Liver (tissue), 3 donors: ENCODE data around the gene FBXO31.

Experiments used
- NR2F2 ChIP-seq: IDR thresholded peaks from 2 replicates; pipeline ENCODE4 v1.6.1; 2016; ENCODE audit warnings: antibody characterized with exemption
- RAD21 ChIP-seq, 2 donors: IDR thresholded peaks; 2 replicates each; pipeline ENCODE4 v1.6.1; 2016; ENCODE audit warnings: antibody characterized with exemption in 2 of 2, mild to moderate bottlenecking in 2 of 2
- TF ChIP-seq, protein P1 (sequence below): fragments of 150-350 bp; IDR thresholded peaks from 2 replicates; pipeline ENCODE4 v1.5.1; 2017; ENCODE audit warnings: improper control_type of control experiment, low read depth, low read length; ENCODE audit not compliant: missing input control
- donor health status: healthy.
- donor health status: healthy.

DNA sequence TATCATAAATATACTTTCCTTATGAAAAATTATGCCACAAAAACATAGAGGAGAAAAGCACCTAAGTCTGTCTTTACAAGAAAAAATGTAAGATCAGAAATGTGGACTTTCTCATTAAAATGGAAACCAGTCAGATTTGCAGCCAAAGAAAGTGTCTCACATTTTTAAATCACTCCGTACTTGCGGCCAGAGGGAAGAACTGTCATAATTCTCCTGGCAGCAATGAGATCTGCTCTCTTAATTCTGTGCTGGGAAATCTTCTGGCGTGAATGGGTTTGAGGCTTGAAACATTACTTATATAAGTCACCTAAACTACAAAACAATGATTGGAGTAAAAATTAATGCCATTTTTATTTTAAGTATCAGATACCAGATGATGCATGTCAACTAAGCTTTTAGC lies 77.1 kb downstream of the FBXO31 start:
- no peak for TF ChIP-seq RAD21 (IDR thresholded peaks at IDR 0.05)
- TF ChIP-seq, protein P1, sequence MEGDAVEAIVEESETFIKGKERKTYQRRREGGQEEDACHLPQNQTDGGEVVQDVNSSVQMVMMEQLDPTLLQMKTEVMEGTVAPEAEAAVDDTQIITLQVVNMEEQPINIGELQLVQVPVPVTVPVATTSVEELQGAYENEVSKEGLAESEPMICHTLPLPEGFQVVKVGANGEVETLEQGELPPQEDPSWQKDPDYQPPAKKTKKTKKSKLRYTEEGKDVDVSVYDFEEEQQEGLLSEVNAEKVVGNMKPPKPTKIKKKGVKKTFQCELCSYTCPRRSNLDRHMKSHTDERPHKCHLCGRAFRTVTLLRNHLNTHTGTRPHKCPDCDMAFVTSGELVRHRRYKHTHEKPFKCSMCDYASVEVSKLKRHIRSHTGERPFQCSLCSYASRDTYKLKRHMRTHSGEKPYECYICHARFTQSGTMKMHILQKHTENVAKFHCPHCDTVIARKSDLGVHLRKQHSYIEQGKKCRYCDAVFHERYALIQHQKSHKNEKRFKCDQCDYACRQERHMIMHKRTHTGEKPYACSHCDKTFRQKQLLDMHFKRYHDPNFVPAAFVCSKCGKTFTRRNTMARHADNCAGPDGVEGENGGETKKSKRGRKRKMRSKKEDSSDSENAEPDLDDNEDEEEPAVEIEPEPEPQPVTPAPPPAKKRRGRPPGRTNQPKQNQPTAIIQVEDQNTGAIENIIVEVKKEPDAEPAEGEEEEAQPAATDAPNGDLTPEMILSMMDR: no peak
- no peak for TF ChIP-seq NR2F2
